Fibroblast of lung (primary cell): ENCODE results near the gene HRC. TPM values are rescaled to one million over a fixed set of nuclear protein-coding genes. Genes with fewer than 3 reads are reported as not detected.
A peak's percentile ranks its signal among the peaks of the same experiment; 100 is the strongest.

Source experiments
- DNase-seq, 2 donors: peaks; one replicate each; pipeline versions ENCODE4 v3.0.0 to v3.0.0-alpha.2; 2010; ENCODE audit warnings: low read depth in 2 of 2
- H2AFZ ChIP-seq: 2 replicates; pipeline ENCODE4 v1.5.1; 2012; ENCODE audit warnings: low read length, control low read depth, inconsistent platforms
- H3K27ac ChIP-seq: 2 replicates; pipeline ENCODE4 v1.5.1; 2011; ENCODE audit warnings: low read length, control low read depth; ENCODE audit not compliant: insufficient read depth
- H3K27me3 ChIP-seq: 2 replicates; pipeline ENCODE4 v1.5.1; 2011; ENCODE audit warnings: mild to moderate bottlenecking, low read length; ENCODE audit not compliant: control insufficient read depth, insufficient read depth
- H3K36me3 ChIP-seq: 2 replicates; pipeline ENCODE4 v1.5.1; 2011; ENCODE audit warnings: low read length; ENCODE audit not compliant: control insufficient read depth, insufficient read depth
- H3K4me1 ChIP-seq: 2 replicates; pipeline ENCODE4 v1.5.1; 2011; ENCODE audit warnings: low read length; ENCODE audit not compliant: control insufficient read depth, insufficient read depth; ENCODE audit errors: extremely low read depth
- H3K4me2 ChIP-seq: 2 replicates; pipeline ENCODE4 v1.5.1; 2011; ENCODE audit warnings: low read length, control low read depth; ENCODE audit not compliant: insufficient read depth; ENCODE audit errors: extremely low read depth
- H3K4me3 ChIP-seq, 4 experiments: fragments of 200-600 bp in 1 of 4; sonication (generic) in 1 of 4; replicated peaks in 1 of 4; 2 replicates each; pipeline ENCODE4 v1.5.1; 2011 to 2016; ENCODE audit warnings: low read length in 4 of 4, low read depth in 3 of 4, mild to moderate bottlenecking in 3 of 4, control low read depth in 2 of 4, inconsistent platforms in 1 of 4, mixed read lengths in 1 of 4; ENCODE audit not compliant: insufficient read depth in 1 of 4; ENCODE audit errors: control extremely low read depth in 1 of 4
- H3K79me2 ChIP-seq: 2 replicates; pipeline ENCODE4 v1.5.1; 2012; ENCODE audit warnings: mild to moderate bottlenecking, low read length, inconsistent platforms; ENCODE audit not compliant: control insufficient read depth, insufficient read depth
- H3K9ac ChIP-seq: 2 replicates; pipeline ENCODE4 v1.5.1; 2011; ENCODE audit warnings: mild to moderate bottlenecking, low read length, control low read depth; ENCODE audit not compliant: insufficient read depth
- H3K9me3 ChIP-seq: 2 replicates; pipeline ENCODE4 v1.5.1; 2012; ENCODE audit warnings: low read depth, low read length; ENCODE audit not compliant: control insufficient read depth, insufficient read depth
- H4K20me1 ChIP-seq: 2 replicates; pipeline ENCODE4 v1.5.1; 2011; ENCODE audit warnings: low read length; ENCODE audit not compliant: control insufficient read depth, insufficient read depth; ENCODE audit errors: extremely low read depth
- CTCF ChIP-seq, 2 donors: IDR thresholded peaks in 1 of 2; conservative IDR thresholded peaks in 1 of 2; 1 replicate in 1 of 2; 2 replicates in 1 of 2; pipeline ENCODE4 v1.5.1; 2011 to 2012; ENCODE audit warnings: low read length in 2 of 2, control low read depth in 1 of 2, inconsistent platforms in 1 of 2, low read depth in 1 of 2, mild to moderate bottlenecking in 1 of 2
- EZH2 ChIP-seq: IDR thresholded peaks from 2 replicates; pipeline ENCODE4 v1.5.1; 2012; ENCODE audit warnings: low read length, control low read depth, mild to moderate bottlenecking; ENCODE audit errors: missing control alignments
- polyA plus RNA-seq, 2 donors: library from polyadenylated mRNA; depleted of rRNA in 1 of 2; stranded (reverse) in 1 of 2; unstranded in 1 of 2; fragments of >200 nt; gene quantifications; 2 replicates each; pipeline ENCODE4 v1.2.1, GENCODE V29; 2011 to 2012; ENCODE audit warnings: missing spikeins in 1 of 2
- total RNA-seq: library from RNA; depleted of rRNA; stranded (reverse); fragments of >200 nt; gene quantifications from 2 replicates; pipeline ENCODE4 v1.2.1, GENCODE V29; 2014

The HRC gene
- total and polyA plus RNA-seq, 2 donors (not counting 1 experiment from before 2014, with no cell fraction given) = 0.16 TPM; not detected in 1

- H4K20me1 ChIP-seq = no peaks in the 10 kb centered on the region
- no peak for DNase-seq
- H3K27me3 ChIP-seq = no peaks in the 10 kb centered on the region
- H3K4me2 ChIP-seq = no peak overlapping the region
- no peak overlapping the region for H3K27ac ChIP-seq
- no peak overlapping the region for H3K9ac ChIP-seq
- H3K4me3 ChIP-seq = no peak overlapping the region
- TF ChIP-seq EZH2 (no peak), CTCF (conservative IDR thresholded peaks at IDR 0.05 in 1 of 2, IDR thresholded peaks at IDR 0.05 in 1 of 2; ENCODE audit: low read depth in 1 of 2, low read length in 2 of 2) (no peak)
- H3K9me3 ChIP-seq = no peaks in the 10 kb centered on the region
- no peaks in the 10 kb centered on the region for H3K79me2 ChIP-seq
- H3K4me1 ChIP-seq = peaks cover 3% of the 10 kb centered on the region
- H3K36me3 ChIP-seq = peaks cover 32% of the 10 kb centered on the region
- no peak overlapping the region for H2AFZ ChIP-seq
Measured at GRCh38 chr19:49109051-49109450, 46.1 kb downstream of the HRC start.

GRCh38 chr19:49107625-49108459 lies 47.4 kb downstream of the HRC start:
- H3K4me2 ChIP-seq = no peak overlapping the region
- H3K27ac ChIP-seq = no peak overlapping the region
- H3K4me3 ChIP-seq = no peak overlapping the region
- H4K20me1 ChIP-seq = no peaks in the 10 kb centered on the region
- no peaks in the 10 kb centered on the region for H3K79me2 ChIP-seq
- no peak overlapping the region for H2AFZ ChIP-seq
- no peaks in the 10 kb centered on the region for H3K27me3 ChIP-seq
- TF ChIP-seq CTCF (conservative IDR thresholded peaks at IDR 0.05 in 1 of 2, IDR thresholded peaks at IDR 0.05 in 1 of 2; ENCODE audit: low read depth in 1 of 2, low read length in 2 of 2) = no peak
- H3K9me3 ChIP-seq = no peaks in the 10 kb centered on the region
- H3K36me3 ChIP-seq = peaks cover 38% of the 10 kb centered on the region
- DNase-seq = no peak
- no peak overlapping the region for H3K9ac ChIP-seq
- no peaks in the 10 kb centered on the region for H3K4me1 ChIP-seq

GRCh38 chr19:49106648-49107135 lies 48.5 kb downstream of the HRC start:
- Histone ChIP-seq H3K36me3 (peaks cover 45% of the 10 kb centered on the region), H4K20me1 (no peaks in the 10 kb centered on the region), H3K79me2 (no peaks in the 10 kb centered on the region), H3K9me3 (no peaks in the 10 kb centered on the region), H3K4me3 (no peak overlapping the region), H3K4me2 (no peak overlapping the region), H3K4me1 (no peaks in the 10 kb centered on the region), H3K27ac (no peak overlapping the region), H2AFZ (no peak overlapping the region), H3K9ac (no peak overlapping the region), H3K27me3 (no peaks in the 10 kb centered on the region)
- peak; percentile 36 to 41 for DNase-seq
- TF ChIP-seq CTCF (conservative IDR thresholded peaks at IDR 0.05 in 1 of 2, IDR thresholded peaks at IDR 0.05 in 1 of 2; ENCODE audit: low read depth in 1 of 2, low read length in 2 of 2) (peak; percentile 57 to 79), EZH2 (no peak)
